Stomach (tissue), 4 donors: ENCODE results near the gene ASIP.
"Not testable (repeated sequence)": the region's sequence is repeated elsewhere in the genome, so short reads cannot be mapped to it uniquely, and the experiment has no call there.

ENCODE experiments used
- EP300 ChIP-seq: sonication (generic); formaldehyde crosslinking; IDR thresholded peaks from one replicate; pipeline ENCODE4 v1.6.1; 2017; ENCODE audit warnings: antibody characterized with exemption
- POLR2AphosphoS5 ChIP-seq, 3 donors: sonication (generic); formaldehyde crosslinking; IDR thresholded peaks; one replicate each; pipeline ENCODE4 v1.6.1; 2016; ENCODE audit warnings: antibody characterized with exemption in 3 of 3

GRCh38 chr20:34263468-34263867 is 22.2 kb downstream of the ASIP start:
- TF ChIP-seq EP300; POLR2AphosphoS5 (IDR thresholded peaks at IDR 0.05): not testable (repeated sequence)
